Measurements from ENCODE around the gene ATP2C2. TPM values are rescaled to one million over a fixed set of nuclear protein-coding genes. Genes with fewer than 3 reads are reported as not detected.

ATP2C2 gene
- total and polyA plus RNA-seq, 8 donors = 1.1 to 141 (median 4.2) TPM; not detected in 2

DNA sequence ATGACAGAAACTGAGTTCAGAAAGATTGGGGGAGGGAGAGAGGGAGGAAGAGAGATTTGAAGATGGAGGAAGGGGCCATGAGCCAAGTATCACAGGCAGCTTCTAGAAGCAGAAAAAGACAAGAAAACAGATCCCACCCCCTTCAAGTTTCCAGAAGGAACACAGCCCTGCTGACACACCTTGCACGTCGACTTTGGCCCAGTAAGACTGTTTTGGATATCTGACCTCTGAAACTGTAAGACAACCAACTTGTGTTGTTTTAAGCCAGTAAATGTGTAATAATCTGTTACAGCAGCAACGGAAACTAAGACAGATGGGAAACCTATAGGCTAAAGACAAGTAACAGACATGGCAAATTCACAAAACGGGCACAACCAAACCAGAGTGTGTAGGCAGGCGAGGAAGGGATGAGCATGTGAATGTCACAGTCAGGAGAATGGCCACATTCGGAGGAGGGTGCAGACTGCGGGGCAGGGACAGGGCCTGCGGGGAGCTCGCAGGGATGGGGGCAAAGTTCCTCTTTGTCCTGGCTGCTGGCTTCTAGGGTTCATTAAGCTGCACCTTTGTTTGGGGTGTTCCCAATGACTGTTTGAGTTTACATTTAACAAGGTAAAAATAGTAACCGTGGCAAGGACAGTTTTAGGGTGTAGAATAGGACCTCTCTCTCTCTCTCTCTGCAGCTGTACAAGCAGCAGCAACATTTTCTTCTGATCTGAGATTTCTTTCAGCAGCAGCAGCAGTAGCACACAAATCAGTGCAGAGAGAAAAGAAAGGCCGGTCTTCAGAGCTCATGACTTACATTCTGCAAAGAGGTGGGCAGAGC is 18.3 kb upstream of the ATP2C2 start:
- Histone ChIP-seq H3K9me3 (no peaks in the 10 kb centered on the region), H3K27me3 (no peaks in the 10 kb centered on the region), H3K4me3 (no peak overlapping the region), H3K36me3 (no peaks in the 10 kb centered on the region), H3K4me1 (peaks cover 0 to 6% (median 0%) of the 10 kb centered on the region in 4 donors), H3K27ac (no peak overlapping the region)
- TF ChIP-seq POLR2A (IDR thresholded peaks at IDR 0.05) (no peak), POLR2AphosphoS5 (IDR thresholded peaks at IDR 0.05) (no peak)
- no peak for DNase-seq
- intact Hi-C loops (cut with DNase I; ENCODE audit: low total_unique reads) = no loop called here
- WGBS, 5 donors = 62 to 68% (median 65%) methylated on average over 11 of the region's 11 CpGs

DNA sequence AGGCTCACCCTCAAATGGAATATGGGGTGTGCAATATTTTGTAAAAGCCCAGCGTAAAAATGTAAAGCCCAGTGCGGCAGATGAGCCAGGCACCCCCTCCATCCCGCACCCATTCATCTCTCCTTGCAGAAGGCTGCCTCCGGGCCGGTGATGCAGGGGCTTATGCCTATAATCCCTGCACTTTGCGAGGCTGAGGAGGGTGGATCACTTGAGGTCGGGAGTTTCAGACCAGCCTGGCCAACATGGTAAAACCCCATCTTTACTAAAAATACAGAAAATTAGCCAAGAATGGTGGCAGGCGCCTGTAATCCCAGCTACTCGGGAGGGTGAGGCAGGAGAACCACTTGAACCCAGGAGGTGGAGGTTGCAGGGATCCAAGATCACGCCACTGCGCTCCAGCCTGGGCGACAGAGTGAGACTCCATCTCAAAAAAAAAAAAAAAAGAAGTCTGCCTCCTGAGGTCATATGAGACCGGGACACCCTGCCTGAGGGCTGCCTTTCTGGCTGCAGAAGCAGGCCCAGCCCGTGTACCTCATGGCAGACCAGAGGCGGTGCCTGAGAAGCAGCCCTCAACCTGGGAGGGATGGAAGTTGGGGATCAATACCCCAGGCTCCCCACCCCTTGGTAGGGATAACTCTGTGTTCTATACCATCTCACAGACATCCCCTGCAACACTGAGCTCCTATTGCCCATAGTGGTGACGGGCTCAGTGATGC is 17.5 kb upstream of the ATP2C2 start:
- no peaks in the 10 kb centered on the region for H3K4me1 ChIP-seq
- no peak overlapping the region for H3K27ac ChIP-seq
- no peaks in the 10 kb centered on the region for H3K9me3 ChIP-seq
- 86 to 90% (median 86%) methylated on average over 15 to 16 of the region's 16 CpGs for WGBS, 5 donors
- no peaks in the 10 kb centered on the region for H3K27me3 ChIP-seq
- H3K36me3 ChIP-seq = no peaks in the 10 kb centered on the region
- intact Hi-C loops (cut with DNase I; ENCODE audit: low total_unique reads) = no loop called here
- no peak overlapping the region for H3K4me3 ChIP-seq
- TF ChIP-seq POLR2AphosphoS5 (IDR thresholded peaks at IDR 0.05) (no peak), EP300 (IDR thresholded peaks at IDR 0.05) (no peak), CTCF (IDR thresholded peaks at IDR 0.05) (no peak), POLR2A (IDR thresholded peaks at IDR 0.05) (no peak)
- no peak for DNase-seq

- 86 to 96% (median 92%) methylated on average over 8 of the region's 8 CpGs for WGBS, 5 donors
- DNase-seq = no peak
- peaks cover 0 to 7% (median 4%) of the 10 kb centered on the region in 4 donors for H3K4me1 ChIP-seq
Measured at GRCh38 chr16:84351630-84352029, 16.7 kb upstream of the ATP2C2 start.

GRCh38 chr16:84354306-84354705 is 14.0 kb upstream of the ATP2C2 start:
- H3K36me3 ChIP-seq = no peaks in the 10 kb centered on the region
- no peak for TF ChIP-seq POLR2A (IDR thresholded peaks at IDR 0.05)
- no peak for TF ChIP-seq EP300 (IDR thresholded peaks at IDR 0.05)
- no peak for TF ChIP-seq POLR2AphosphoS5 (IDR thresholded peaks at IDR 0.05)
- WGBS, 5 donors = 68 to 90% (median 86%) methylated on average over 6 of the region's 6 CpGs
- no peak overlapping the region for H3K4me3 ChIP-seq
- no peak for DNase-seq
- intact Hi-C loops (cut with DNase I; ENCODE audit: low total_unique reads) = no loop called here
- no peaks in the 10 kb centered on the region for H3K27me3 ChIP-seq
- H3K4me1 ChIP-seq = peaks cover 0 to 16% (median 10%) of the 10 kb centered on the region in 4 donors
- no peak overlapping the region for H3K27ac ChIP-seq
- no peaks in the 10 kb centered on the region for H3K9me3 ChIP-seq

More at GRCh38 chr16:84351630-84352029, 16.7 kb upstream of the ATP2C2 start:
- Histone ChIP-seq H3K4me3 (no peak overlapping the region), H3K27me3 (no peaks in the 10 kb centered on the region), H3K9me3 (no peaks in the 10 kb centered on the region), H3K27ac (no peak overlapping the region), H3K36me3 (no peaks in the 10 kb centered on the region)
- no peak for TF ChIP-seq POLR2A (IDR thresholded peaks at IDR 0.05)
- no peak for TF ChIP-seq CTCF (IDR thresholded peaks at IDR 0.05)
- intact Hi-C loops (cut with DNase I; ENCODE audit: low total_unique reads) = no loop called here

GRCh38 chr16:84355149-84355548 is 13.2 kb upstream of the ATP2C2 start:
- 82 to 97% (median 86%) methylated on average over 1 to 2 of the region's 2 CpGs for WGBS, 5 donors
- DNase-seq = no peak
- no peaks in the 10 kb centered on the region for H3K36me3 ChIP-seq
- no peaks in the 10 kb centered on the region for H3K9me3 ChIP-seq
- H3K4me1 ChIP-seq = peaks cover 0 to 16% (median 10%) of the 10 kb centered on the region in 4 donors
- no peak overlapping the region for H3K27ac ChIP-seq
- H3K27me3 ChIP-seq = no peaks in the 10 kb centered on the region
- no peak overlapping the region for H3K4me3 ChIP-seq
- intact Hi-C loops (cut with DNase I; ENCODE audit: low total_unique reads) = no loop called here
- TF ChIP-seq POLR2AphosphoS5 (IDR thresholded peaks at IDR 0.05) (no peak), POLR2A (IDR thresholded peaks at IDR 0.05) (no peak), CTCF (IDR thresholded peaks at IDR 0.05) (no peak), EP300 (IDR thresholded peaks at IDR 0.05) (no peak)
